B cell (primary cell): ENCODE results near the gene AGAP1.

Source experiments
- EZH2 ChIP-seq: IDR thresholded peaks from 2 replicates; pipeline ENCODE4 v1.6.1; 2012; ENCODE audit warnings: borderline replicate concordance, low read depth, mild to moderate bottlenecking, moderate library complexity, low read length; ENCODE audit not compliant: insufficient read depth, poor library complexity, severe bottlenecking
- TF ChIP-seq, protein P1 (sequence below): fragments of 200-600 bp; IDR thresholded peaks from one replicate; pipeline ENCODE4 v1.8.0; 2022; ENCODE audit warnings: antibody characterized with exemption, mild to moderate bottlenecking

DNA sequence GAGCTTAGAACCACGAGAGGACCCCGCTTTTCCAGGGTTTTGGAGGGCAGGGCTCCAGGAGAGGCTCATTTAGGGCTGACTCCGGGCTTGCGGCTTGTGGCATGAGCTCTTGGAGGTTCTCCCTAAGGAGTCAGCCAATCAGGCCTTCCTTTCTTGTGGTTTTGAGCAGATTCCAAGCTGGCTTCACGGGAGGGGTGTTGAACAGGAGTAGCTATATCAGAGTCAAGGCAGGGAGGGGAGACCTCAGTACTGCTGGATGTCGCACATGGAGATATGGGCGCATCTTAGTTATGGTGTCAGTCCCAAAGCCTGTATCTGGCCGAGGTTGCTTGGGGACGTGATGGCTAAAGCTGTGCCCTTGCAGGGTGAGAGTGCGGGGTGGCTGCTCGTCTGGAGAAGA is 98.6 kb downstream of the AGAP1 start:
- TF ChIP-seq, protein P1, sequence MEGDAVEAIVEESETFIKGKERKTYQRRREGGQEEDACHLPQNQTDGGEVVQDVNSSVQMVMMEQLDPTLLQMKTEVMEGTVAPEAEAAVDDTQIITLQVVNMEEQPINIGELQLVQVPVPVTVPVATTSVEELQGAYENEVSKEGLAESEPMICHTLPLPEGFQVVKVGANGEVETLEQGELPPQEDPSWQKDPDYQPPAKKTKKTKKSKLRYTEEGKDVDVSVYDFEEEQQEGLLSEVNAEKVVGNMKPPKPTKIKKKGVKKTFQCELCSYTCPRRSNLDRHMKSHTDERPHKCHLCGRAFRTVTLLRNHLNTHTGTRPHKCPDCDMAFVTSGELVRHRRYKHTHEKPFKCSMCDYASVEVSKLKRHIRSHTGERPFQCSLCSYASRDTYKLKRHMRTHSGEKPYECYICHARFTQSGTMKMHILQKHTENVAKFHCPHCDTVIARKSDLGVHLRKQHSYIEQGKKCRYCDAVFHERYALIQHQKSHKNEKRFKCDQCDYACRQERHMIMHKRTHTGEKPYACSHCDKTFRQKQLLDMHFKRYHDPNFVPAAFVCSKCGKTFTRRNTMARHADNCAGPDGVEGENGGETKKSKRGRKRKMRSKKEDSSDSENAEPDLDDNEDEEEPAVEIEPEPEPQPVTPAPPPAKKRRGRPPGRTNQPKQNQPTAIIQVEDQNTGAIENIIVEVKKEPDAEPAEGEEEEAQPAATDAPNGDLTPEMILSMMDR = no peak
- no peak for TF ChIP-seq EZH2
